GM12878 (cell line): ENCODE data around the gene EFCAB9.

ENCODE experiments used
- CTCF ChIP-seq, 3 experiments: IDR thresholded peaks in 2 of 3; conservative IDR thresholded peaks in 1 of 3; 2 replicates each; pipeline ENCODE4 v1.5.1; 2011; ENCODE audit warnings: low read depth in 3 of 3, low read length in 3 of 3, mild to moderate bottlenecking in 3 of 3, control low read depth in 2 of 3, moderate library complexity in 2 of 3, inconsistent platforms in 1 of 3, mixed read lengths in 1 of 3; ENCODE audit not compliant: control insufficient read depth in 2 of 3, insufficient read depth in 1 of 3; ENCODE audit errors: extremely low read depth in 1 of 3
- HCFC1 ChIP-seq: fragments of 150-350 bp; IDR thresholded peaks from 2 replicates; pipeline ENCODE4 v1.6.1; 2014; ENCODE audit warnings: low read length
- MTA3 ChIP-seq: IDR thresholded peaks from 2 replicates; pipeline ENCODE4 v1.6.1; 2012; ENCODE audit warnings: low read length, inconsistent platforms, borderline replicate concordance
- NFXL1 ChIP-seq: fragments of 450-650 bp; IDR thresholded peaks from 2 replicates; pipeline ENCODE4 v1.6.1; 2017; ENCODE audit warnings: antibody characterized with exemption, mild to moderate bottlenecking, borderline replicate concordance
- REST ChIP-seq: IDR thresholded peaks from 2 replicates; pipeline ENCODE4 v1.6.1; 2012; ENCODE audit warnings: mild to moderate bottlenecking, low read depth, low read length
- SIN3A ChIP-seq: IDR thresholded peaks from 2 replicates; pipeline ENCODE4 v1.6.1; 2012; ENCODE audit warnings: low read depth, low read length, improper control_type of control experiment
- SP1 ChIP-seq: IDR thresholded peaks from one replicate; pipeline ENCODE4 v1.6.1; 2011; ENCODE audit warnings: low read depth, low read length
- TAF1 ChIP-seq: IDR thresholded peaks from 2 replicates; pipeline ENCODE4 v1.6.1; 2011; ENCODE audit warnings: mild to moderate bottlenecking, low read depth, low read length, borderline replicate concordance

- no peak for TF ChIP-seq SP1
- no peak for TF ChIP-seq MTA3
- TF ChIP-seq HCFC1, result no peak
- TF ChIP-seq SIN3A, result no peak
- no peak for TF ChIP-seq CTCF (IDR thresholded peaks at IDR 0.05 in 2 of 3, conservative IDR thresholded peaks at IDR 0.05 in 1 of 3; ENCODE audit: control insufficient read depth in 2 of 3, extremely low read depth in 1 of 3, insufficient read depth in 1 of 3, low read depth in 3 of 3, low read length in 3 of 3)
- no peak for TF ChIP-seq TAF1
- no peak for TF ChIP-seq NFXL1
- TF ChIP-seq REST, result no peak
Measured at GRCh38 chr5:172223901-172224873, 30.2 kb downstream of the EFCAB9 start.
